ENCODE results near the gene FGFR3. TPM values are rescaled to one million over a fixed set of nuclear protein-coding genes. Genes with fewer than 3 reads are reported as not detected.

FGFR3 gene
- total RNA-seq, 1 experiment from 2014 or later = 73.4 TPM

Other genes with a start within 250 kb of the FGFR3 start
- gene FAM53A, start 109.0 kb upstream of the FGFR3 start, total RNA-seq (2014; rRNA removed; shearing (Covaris generic)) = 2.4 and 2.6 TPM in 2 replicates
- gene SLBP, start 81.0 kb upstream of the FGFR3 start, total RNA-seq (2014; rRNA removed; shearing (Covaris generic)) = 147 and 183 TPM in 2 replicates
- gene TMEM129, start 72.0 kb upstream of the FGFR3 start, total RNA-seq (2014; rRNA removed; shearing (Covaris generic)) = 94.2 and 111 TPM in 2 replicates
- gene TACC3, start 71.8 kb upstream of the FGFR3 start, total RNA-seq (2014; rRNA removed; shearing (Covaris generic)) = 64.6 and 71.2 TPM in 2 replicates
- 95.8 and 106 TPM in 2 replicates for gene LETM1, start 62.9 kb downstream of the FGFR3 start, total RNA-seq (2014; rRNA removed; shearing (Covaris generic))
- 70.5 and 73.7 TPM in 2 replicates for gene NSD2, start 78.1 kb downstream of the FGFR3 start, total RNA-seq (2014; rRNA removed; shearing (Covaris generic))
- gene NELFA, start 215.7 kb downstream of the FGFR3 start, total RNA-seq (2014; rRNA removed; shearing (Covaris generic)) = 49.1 and 49.4 TPM in 2 replicates

Measured in HT-29 (cell line).